ENCODE results near the gene NAALADL2.

The NAALADL2 gene

DNA sequence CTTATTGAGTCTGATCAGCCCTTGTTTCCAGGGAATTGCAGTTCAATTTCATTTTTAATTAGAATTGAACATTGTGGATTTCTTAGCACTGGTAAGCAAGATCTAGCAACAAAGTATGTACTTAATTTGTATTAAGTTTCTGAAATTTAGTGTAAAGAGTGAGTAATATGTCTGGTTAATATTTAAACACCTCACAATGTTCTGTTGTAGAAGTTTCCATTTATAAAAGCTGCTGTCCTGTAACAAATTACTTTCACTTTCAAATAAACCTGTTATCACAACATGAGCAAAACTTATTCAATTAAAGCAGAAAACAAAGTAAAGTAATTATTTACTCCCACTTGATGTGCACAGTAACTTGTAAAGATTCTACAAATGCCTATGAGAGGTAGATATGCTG, 448.5 kb downstream of the NAALADL2 start:
- TF ChIP-seq, protein P1, sequence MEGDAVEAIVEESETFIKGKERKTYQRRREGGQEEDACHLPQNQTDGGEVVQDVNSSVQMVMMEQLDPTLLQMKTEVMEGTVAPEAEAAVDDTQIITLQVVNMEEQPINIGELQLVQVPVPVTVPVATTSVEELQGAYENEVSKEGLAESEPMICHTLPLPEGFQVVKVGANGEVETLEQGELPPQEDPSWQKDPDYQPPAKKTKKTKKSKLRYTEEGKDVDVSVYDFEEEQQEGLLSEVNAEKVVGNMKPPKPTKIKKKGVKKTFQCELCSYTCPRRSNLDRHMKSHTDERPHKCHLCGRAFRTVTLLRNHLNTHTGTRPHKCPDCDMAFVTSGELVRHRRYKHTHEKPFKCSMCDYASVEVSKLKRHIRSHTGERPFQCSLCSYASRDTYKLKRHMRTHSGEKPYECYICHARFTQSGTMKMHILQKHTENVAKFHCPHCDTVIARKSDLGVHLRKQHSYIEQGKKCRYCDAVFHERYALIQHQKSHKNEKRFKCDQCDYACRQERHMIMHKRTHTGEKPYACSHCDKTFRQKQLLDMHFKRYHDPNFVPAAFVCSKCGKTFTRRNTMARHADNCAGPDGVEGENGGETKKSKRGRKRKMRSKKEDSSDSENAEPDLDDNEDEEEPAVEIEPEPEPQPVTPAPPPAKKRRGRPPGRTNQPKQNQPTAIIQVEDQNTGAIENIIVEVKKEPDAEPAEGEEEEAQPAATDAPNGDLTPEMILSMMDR (IDR thresholded peaks at IDR 0.05; ENCODE audit: extremely low read depth, insufficient read depth, missing control alignments) = no peak
- in situ Hi-C loops (cut with MboI; ENCODE audit: low pct_unique_long_range_greater_than_20kb, low sequenced_read_pairs, unreplicated experiment) = no loop called here
- no peak for DNase-seq (ENCODE audit: low spot score)

DNA sequence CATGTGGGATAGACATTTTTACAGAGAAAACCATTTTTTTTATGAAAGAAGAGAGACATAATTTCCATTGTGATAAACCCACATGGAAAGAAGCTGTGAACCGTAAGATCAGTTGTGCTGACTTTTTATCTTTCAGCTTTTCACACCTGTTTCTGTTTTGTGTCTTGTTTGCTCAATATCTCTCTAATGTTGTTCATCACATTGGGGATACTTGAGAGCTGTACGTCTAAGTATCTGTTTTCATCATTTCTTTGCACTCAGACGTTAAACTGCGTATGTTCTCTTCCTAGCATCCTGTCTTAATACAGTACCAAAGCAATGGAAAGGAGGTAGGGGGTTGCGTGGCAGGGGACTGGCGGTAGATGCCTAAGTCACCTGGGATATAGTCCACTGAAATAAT, 449.0 kb downstream of the NAALADL2 start:
- TF ChIP-seq, protein P1 (IDR thresholded peaks at IDR 0.05; ENCODE audit: extremely low read depth, insufficient read depth, missing control alignments) = no peak
- DNase-seq (ENCODE audit: low spot score) = no peak
- in situ Hi-C loops (cut with MboI; ENCODE audit: low pct_unique_long_range_greater_than_20kb, low sequenced_read_pairs, unreplicated experiment) = no loop called here

DNA sequence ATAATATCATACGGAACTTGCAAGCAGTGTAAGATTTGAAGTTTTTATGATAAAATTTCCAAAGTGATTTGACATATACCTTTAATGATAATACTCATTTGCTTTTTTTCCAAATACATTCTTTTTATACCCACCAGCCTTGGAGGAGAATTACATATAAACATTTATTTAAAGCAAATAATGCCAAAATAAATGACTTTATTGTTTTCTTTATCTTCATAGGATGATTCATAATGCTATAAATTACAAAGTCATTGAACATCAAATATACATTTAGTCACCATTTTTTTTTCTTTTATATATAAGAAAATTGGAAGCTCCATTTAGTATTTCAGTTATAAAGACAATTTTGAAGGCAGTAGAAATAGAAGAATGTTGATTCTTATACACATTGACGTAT, 450.9 kb downstream of the NAALADL2 start:
- DNase-seq (ENCODE audit: low spot score) = no peak
- in situ Hi-C loops (cut with MboI; ENCODE audit: low pct_unique_long_range_greater_than_20kb, low sequenced_read_pairs, unreplicated experiment) = no loop called here

DNA sequence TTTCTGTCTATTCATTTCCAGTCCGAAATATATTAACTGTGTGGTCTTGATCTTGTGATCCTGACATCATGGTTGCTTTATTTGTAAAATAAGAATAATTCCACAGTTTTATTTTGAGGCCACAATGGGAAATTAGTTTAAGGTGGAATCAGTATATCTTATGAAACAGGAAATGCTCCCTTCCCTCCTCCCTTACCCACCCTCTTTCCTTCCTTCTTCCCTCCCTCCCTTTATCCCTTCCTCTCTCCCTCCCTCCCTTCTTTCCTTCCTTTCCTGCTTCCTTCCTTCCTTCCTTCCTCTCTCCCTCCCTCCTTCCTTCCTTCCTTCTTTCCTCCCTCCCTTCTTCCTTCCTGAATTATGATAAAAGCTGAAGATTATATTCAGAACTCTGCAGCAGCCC, 452.3 kb downstream of the NAALADL2 start:
- in situ Hi-C loops (cut with MboI; ENCODE audit: low pct_unique_long_range_greater_than_20kb, low sequenced_read_pairs, unreplicated experiment) = no loop called here
- TF ChIP-seq, protein P1 (IDR thresholded peaks at IDR 0.05; ENCODE audit: extremely low read depth, insufficient read depth, missing control alignments) = no peak
- no peak for DNase-seq (ENCODE audit: low spot score)

More for the DNA sequence above, 450.9 kb downstream of the NAALADL2 start:
- TF ChIP-seq, protein P1 (IDR thresholded peaks at IDR 0.05; ENCODE audit: extremely low read depth, insufficient read depth, missing control alignments) = no peak

DNA sequence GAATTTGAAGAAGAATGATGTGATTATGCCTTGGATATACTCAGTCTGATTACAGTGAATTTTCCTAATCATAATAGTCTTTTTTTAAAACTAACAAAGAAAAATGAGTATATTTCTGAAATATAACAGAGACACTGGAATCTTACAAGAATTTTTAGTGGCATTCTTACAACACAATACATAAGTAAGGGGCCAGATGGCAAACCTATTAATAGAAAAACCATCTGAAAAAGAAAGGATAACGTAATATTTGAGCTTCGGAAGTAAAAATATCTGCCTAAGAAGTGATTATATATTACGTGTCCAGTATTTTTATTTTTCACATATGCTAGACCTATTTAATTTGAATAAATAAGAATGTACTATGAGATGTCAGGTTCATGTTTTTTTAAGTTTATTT, 452.8 kb downstream of the NAALADL2 start:
- in situ Hi-C loops (cut with MboI; ENCODE audit: low pct_unique_long_range_greater_than_20kb, low sequenced_read_pairs, unreplicated experiment) = no loop called here
- TF ChIP-seq, protein P1 (IDR thresholded peaks at IDR 0.05; ENCODE audit: extremely low read depth, insufficient read depth, missing control alignments) = no peak
- DNase-seq (ENCODE audit: low spot score) = no peak

DNA sequence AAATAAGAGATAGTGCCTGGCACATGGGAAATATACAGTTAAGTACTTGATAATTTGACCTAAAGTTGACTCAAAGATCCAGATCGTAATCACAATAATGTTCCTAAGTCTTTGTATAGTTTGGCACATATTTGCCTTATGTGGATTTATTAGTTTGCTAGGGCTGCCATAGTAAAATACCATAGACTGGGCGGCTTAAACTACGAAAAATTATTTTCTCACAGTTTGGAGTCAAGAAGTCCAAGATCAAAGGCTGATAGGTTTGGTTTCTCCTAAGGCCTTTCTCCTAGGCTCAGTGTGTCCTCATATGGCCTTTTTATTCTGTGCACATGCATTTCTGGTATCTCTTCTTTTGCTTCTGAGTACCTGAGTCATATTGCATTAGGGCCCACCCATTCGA, 453.7 kb downstream of the NAALADL2 start:
- no peak for DNase-seq (ENCODE audit: low spot score)
- in situ Hi-C loops (cut with MboI; ENCODE audit: low pct_unique_long_range_greater_than_20kb, low sequenced_read_pairs, unreplicated experiment) = no loop called here
- TF ChIP-seq, protein P1 (IDR thresholded peaks at IDR 0.05; ENCODE audit: extremely low read depth, insufficient read depth, missing control alignments) = no peak

DNA sequence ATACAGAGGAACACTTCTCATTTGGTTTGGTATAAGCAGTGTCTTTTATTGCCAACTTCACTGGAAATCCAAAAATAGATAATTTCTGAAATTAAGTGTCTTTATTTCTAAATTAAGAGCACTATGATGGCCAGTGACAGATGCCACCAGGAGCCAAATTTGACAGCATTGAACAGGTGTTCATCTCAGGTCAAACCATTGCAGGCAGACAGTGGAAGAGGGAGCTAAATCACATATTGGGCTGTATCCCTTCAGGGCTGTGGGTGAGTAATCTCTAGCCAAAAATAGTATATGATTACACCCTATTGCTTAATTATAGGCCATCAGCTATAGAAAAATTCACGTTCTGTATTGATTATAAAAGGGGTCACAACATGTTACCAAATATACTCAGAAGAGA, 457.7 kb downstream of the NAALADL2 start:
- in situ Hi-C loops (cut with MboI; ENCODE audit: low pct_unique_long_range_greater_than_20kb, low sequenced_read_pairs, unreplicated experiment) = no loop called here
- TF ChIP-seq, protein P1 (IDR thresholded peaks at IDR 0.05; ENCODE audit: extremely low read depth, insufficient read depth, missing control alignments) = no peak
- DNase-seq (ENCODE audit: low spot score) = no peak

Measured in GM13977 (cell line).